Left lung (tissue), 10 donors: Measurements from ENCODE around the gene TNK1. TPM values are rescaled to one million over a fixed set of nuclear protein-coding genes. Genes with fewer than 3 reads are reported as not detected.

Experiments used
- ATAC-seq: fragments of 200-7000 bp; cut with Tn5 transposase; one replicate; pipeline ENCODE4 v1.9.1; 2020; ENCODE audit warnings: moderate library complexity
- DNase-seq, 4 donors: peaks; one replicate each; pipeline ENCODE4 v3.0.0-alpha.2; 2013 to 2020
- H3K27ac ChIP-seq, 2 donors: fragments of 200-600 bp; sonication (generic) in 1 of 2; one replicate each; pipeline versions ENCODE4 v1.5.0 to v1.8.0; 2020 to 2021
- H3K27me3 ChIP-seq, 2 donors: fragments of 200-600 bp; sonication (generic) in 1 of 2; one replicate each; pipeline versions ENCODE4 v1.5.0 to v1.8.0; 2020 to 2021
- H3K36me3 ChIP-seq, 2 donors: fragments of 200-600 bp; sonication (generic) in 1 of 2; one replicate each; pipeline versions ENCODE4 v1.5.0 to v1.8.0; 2020 to 2021
- H3K4me1 ChIP-seq, 2 donors: fragments of 200-600 bp; one replicate each; pipeline ENCODE4 v1.8.0; 2021
- H3K4me3 ChIP-seq, 2 donors: fragments of 200-600 bp; sonication (generic) in 1 of 2; one replicate each; pipeline versions ENCODE4 v1.5.0 to v1.8.0; 2020 to 2021; ENCODE audit warnings: mild to moderate bottlenecking in 1 of 2
- H3K9me3 ChIP-seq, 2 donors: fragments of 200-600 bp; sonication (generic) in 1 of 2; one replicate each; pipeline versions ENCODE4 v1.5.0 to v1.8.0; 2020 to 2021
- CTCF ChIP-seq, 2 donors: fragments of 200-600 bp; sonication (generic) in 1 of 2; IDR thresholded peaks; one replicate each; pipeline versions ENCODE4 v1.5.0 to v1.8.0; 2021; ENCODE audit warnings: antibody characterized with exemption in 2 of 2
- intact Hi-C, 2 donors: fragments of 100-400 bp; cut with DNase I; formaldehyde crosslinking; loops; one replicate each; pipeline versions ENCODE4 v1.11.2 to v1.14.2; 2022
- polyA plus RNA-seq, 6 donors: library from polyadenylated mRNA; unstranded; fragments of 120-200 nt; gene quantifications; one replicate each; pipeline ENCODE4 v1.2.1, GENCODE V29; 2013; ENCODE audit not compliant: insufficient read length in 6 of 6
- total RNA-seq, 2 donors: library from RNA; stranded (reverse); fragmentation: NEBNext Ultra II Directional; extraction: Animal tissue kit (Norgen Biotek cat#: 25700); gene quantifications; one replicate each; pipeline ENCODE4 v1.2.1, GENCODE V29; 2021
- donor health status: DM: no; HTN: yes; CAD: no.
- donor health status: DM: no; HTN: no; CAD: no.

The TNK1 gene
- total and polyA plus RNA-seq, 8 donors, result 5.3 to 8.7 (median 6.3) TPM

GRCh38 chr17:7389924-7390910, 9.3 kb downstream of the TNK1 start:
- ATAC-seq, result no peak
- intact Hi-C loops, result no loop called here
- H3K27ac ChIP-seq, result no peak overlapping the region
- no peaks in the 10 kb centered on the region for H3K27me3 ChIP-seq
- H3K36me3 ChIP-seq, result peaks cover 0 to 53% of the 10 kb centered on the region in 2 donors
- no peak overlapping the region for H3K4me3 ChIP-seq
- peak in 1 of 4 donors; percentile 58 for DNase-seq
- TF ChIP-seq CTCF (IDR thresholded peaks at IDR 0.05), result no peak
- H3K9me3 ChIP-seq, result no peaks in the 10 kb centered on the region
- peaks cover 0 to 18% of the 10 kb centered on the region in 2 donors for H3K4me1 ChIP-seq

GRCh38 chr17:7391307-7391706, 10.4 kb downstream of the TNK1 start:
- Histone ChIP-seq H3K36me3 (peaks cover 0 to 53% of the 10 kb centered on the region in 2 donors), H3K27me3 (no peaks in the 10 kb centered on the region), H3K9me3 (no peaks in the 10 kb centered on the region), H3K4me1 (peaks cover 0 to 21% of the 10 kb centered on the region in 2 donors), H3K4me3 (no peak overlapping the region), H3K27ac (peak overlapping the region in 1 of 2 donors; percentile 38)
- ATAC-seq, result no peak
- DNase-seq, result no peak
- intact Hi-C loops, result no loop called here
- TF ChIP-seq CTCF (IDR thresholded peaks at IDR 0.05), result no peak

- TF ChIP-seq CTCF (IDR thresholded peaks at IDR 0.05), result no peak
- ATAC-seq (no peak), DNase-seq (peak in 1 of 4 donors; percentile 78)
- H3K27ac ChIP-seq, result peak overlapping the region; percentile 92 to 93
- no peaks in the 10 kb centered on the region for H3K9me3 ChIP-seq
- H3K4me3 ChIP-seq, result peak overlapping the region; percentile 69 to 96
- H3K36me3 ChIP-seq, result peaks cover 0 to 39% of the 10 kb centered on the region in 2 donors
- intact Hi-C loops, result no loop called here
- H3K27me3 ChIP-seq, result no peaks in the 10 kb centered on the region
- peaks cover 0 to 21% of the 10 kb centered on the region in 2 donors for H3K4me1 ChIP-seq
Measured at GRCh38 chr17:7392696-7393612, 12.1 kb downstream of the TNK1 start.

GRCh38 chr17:7393613-7394451, 12.9 kb downstream of the TNK1 start:
- Histone ChIP-seq H3K36me3 (peaks cover 0 to 31% of the 10 kb centered on the region in 2 donors), H3K27me3 (no peaks in the 10 kb centered on the region), H3K27ac (peak overlapping the region; percentile 92 to 93), H3K4me1 (peaks cover 0 to 21% of the 10 kb centered on the region in 2 donors), H3K9me3 (no peaks in the 10 kb centered on the region), H3K4me3 (peak overlapping the region; percentile 69 to 96)
- ATAC-seq (peak; percentile 29), DNase-seq (peak in 1 of 4 donors; percentile 81)
- no peak for TF ChIP-seq CTCF (IDR thresholded peaks at IDR 0.05)
- intact Hi-C loops, result no loop called here
